HCT116 (cell line): ENCODE measurements around the gene LMAN1L. TPM values are rescaled to one million over a fixed set of nuclear protein-coding genes. Genes with fewer than 3 reads are reported as not detected.

Experiments
- ATAC-seq: fragments of 200-7000 bp; cut with Tn5 transposase; 2 replicates; pipeline ENCODE4 v1.9.1; 2020; ENCODE audit warnings: mild to moderate bottlenecking, moderate library complexity
- BruUV-seq: library from RNA; stranded (reverse); fragments of 400-500 nt; replicated peaks from 2 replicates; lab custom pipeline; 2021; lab: Mats Ljungman, UMichigan
- CTCF ChIA-PET: fragments of 300-600 bp; sonication (Branson Sonifier 250); formaldehyde crosslinking; loops from one replicate; lab custom pipeline; 2021; ENCODE audit warnings: antibody characterized with exemption; lab: Charles Lee
- POLR2A ChIA-PET: fragments of 300-600, 350-600 bp; sonication (Branson Sonifier 250); formaldehyde crosslinking; loops from one replicate; lab custom pipeline; 2021; ENCODE audit warnings: antibody characterized with exemption; lab: Charles Lee
- RAD21 ChIA-PET, 2 experiments: fragments of 300-600 bp; sonication (Branson Sonifier 250); formaldehyde crosslinking; loops; one replicate each; lab custom pipeline; 2023; ENCODE audit warnings: low total read pairs in 2 of 2; ENCODE audit not compliant: uncharacterized antibody in 2 of 2, unreplicated experiment in 2 of 2, low non-redundant PET in 1 of 2; lab: Charles Lee
- DNase-seq: peaks from one replicate; pipeline ENCODE4 v3.0.0-alpha.2; 2010; ENCODE audit warnings: low read depth, low spot score
- H2AFZ ChIP-seq: fragments of 200-600 bp; shearing (Covaris generic), sonication (generic); 2 replicates; pipeline ENCODE4 v1.6.1; 2017; ENCODE audit warnings: low read depth, mixed run types, mixed read lengths, antibody characterized with exemption, low read length; ENCODE audit not compliant: poor library complexity, severe bottlenecking
- H3K27ac ChIP-seq: 2 replicates; pipeline ENCODE4 v1.5.1; 2012; ENCODE audit warnings: low read depth, low read length
- H3K27me3 ChIP-seq: fragments of 200-600 bp; sonication (generic); 2 replicates; pipeline ENCODE4 v1.6.1; 2016; ENCODE audit warnings: mixed run types, low read length, mixed read lengths; ENCODE audit not compliant: insufficient read depth
- H3K36me3 ChIP-seq, 2 experiments: fragments of 200-500 bp in 1 of 2; fragments of 200-600 bp in 1 of 2; sonication (Bioruptor generic) in 1 of 2; sonication (generic) in 1 of 2; 2 replicates each; pipeline versions ENCODE4 v1.5.1 to v1.6.1; 2014 to 2016; ENCODE audit warnings: low read length in 2 of 2, inconsistent platforms in 1 of 2, mixed read lengths in 1 of 2, mixed run types in 1 of 2; ENCODE audit not compliant: insufficient read depth in 2 of 2, control insufficient read depth in 1 of 2
- H3K4me1 ChIP-seq, 2 experiments: fragments of 200-600 bp in 1 of 2; sonication (generic) in 1 of 2; 2 replicates each; pipeline versions ENCODE4 v1.5.1 to v1.6.1; 2012 to 2017; ENCODE audit warnings: low read length in 2 of 2, inconsistent platforms in 1 of 2, mild to moderate bottlenecking in 1 of 2, mixed read lengths in 1 of 2, mixed run types in 1 of 2, moderate library complexity in 1 of 2; ENCODE audit not compliant: insufficient read depth in 2 of 2, control insufficient read depth in 1 of 2
- H3K4me2 ChIP-seq: fragments of 200-600 bp; sonication (generic); 2 replicates; pipeline ENCODE4 v1.6.1; 2017; ENCODE audit warnings: mixed run types, low read length, mixed read lengths
- H3K4me3 ChIP-seq, 2 experiments: fragments of 200-600 bp in 1 of 2; sonication (generic) in 1 of 2; replicated peaks in 1 of 2; 2 replicates each; pipeline ENCODE4 v1.5.1; 2011 to 2016; ENCODE audit warnings: low read length in 2 of 2, control low read depth in 1 of 2, low read depth in 1 of 2, mild to moderate bottlenecking in 1 of 2, mixed read lengths in 1 of 2, mixed run types in 1 of 2
- H3K79me2 ChIP-seq: fragments of 200-600 bp; sonication (generic); 2 replicates; pipeline ENCODE4 v1.6.1; 2017; ENCODE audit warnings: mild to moderate bottlenecking, mixed run types, low read length, moderate library complexity, mixed read lengths; ENCODE audit not compliant: insufficient read depth
- H3K9ac ChIP-seq: fragments of 200-600 bp; sonication (generic); 2 replicates; pipeline ENCODE4 v1.6.1; 2016; ENCODE audit warnings: low read length, mixed read lengths
- H3K9me2 ChIP-seq: fragments of 200-600 bp; sonication (generic), shearing (Covaris generic); 2 replicates; pipeline ENCODE4 v1.6.1; 2017; ENCODE audit warnings: mixed run types, mild to moderate bottlenecking, moderate library complexity; ENCODE audit not compliant: insufficient read depth
- H3K9me3 ChIP-seq, 2 experiments: fragments of 200-500 bp in 1 of 2; fragments of 200-600 bp in 1 of 2; sonication (Bioruptor generic) in 1 of 2; sonication (generic) in 1 of 2; 2 replicates each; pipeline ENCODE4 v1.6.1; 2014 to 2017; ENCODE audit warnings: low read length in 2 of 2, mixed read lengths in 2 of 2, inconsistent platforms in 1 of 2, low read depth in 1 of 2, mild to moderate bottlenecking in 1 of 2, mixed run types in 1 of 2, moderate library complexity in 1 of 2; ENCODE audit not compliant: control insufficient read depth in 1 of 2, insufficient read depth in 1 of 2
- H4K20me1 ChIP-seq: fragments of 200-600 bp; sonication (generic), shearing (Covaris generic); 2 replicates; pipeline ENCODE4 v1.6.1; 2017; ENCODE audit warnings: mixed run types, mild to moderate bottlenecking, moderate library complexity; ENCODE audit not compliant: insufficient read depth
- CBX3 ChIP-seq: IDR thresholded peaks from 2 replicates; pipeline ENCODE4 v1.6.1; 2012; ENCODE audit warnings: low read depth
- CEBPB ChIP-seq: IDR thresholded peaks from 2 replicates; pipeline ENCODE4 v1.6.1; 2012; ENCODE audit warnings: low read depth
- CTCF ChIP-seq, 3 experiments: fragments of 200-600 bp in 1 of 3; sonication (generic) in 1 of 3; IDR thresholded peaks in 2 of 3; conservative IDR thresholded peaks in 1 of 3; 2 replicates each; pipeline ENCODE4 v1.5.1; 2012 to 2017; ENCODE audit warnings: low read depth in 2 of 3, low read length in 2 of 3, antibody characterized with exemption in 1 of 3, borderline replicate concordance in 1 of 3, control low read depth in 1 of 3, mild to moderate bottlenecking in 1 of 3, mixed read lengths in 1 of 3, mixed run types in 1 of 3, moderate library complexity in 1 of 3; ENCODE audit not compliant: insufficient read depth in 1 of 3
- EGR1 ChIP-seq: IDR thresholded peaks from 2 replicates; pipeline ENCODE4 v1.6.1; 2012; ENCODE audit warnings: low read depth
- EZH2 ChIP-seq: fragments of 200-600 bp; sonication (generic); IDR thresholded peaks from 2 replicates; pipeline ENCODE4 v1.6.1; 2017; ENCODE audit warnings: antibody characterized with exemption, mixed run types
- EZH2phosphoT487 ChIP-seq: fragments of 200-600 bp; IDR thresholded peaks from 2 replicates; pipeline ENCODE4 v1.6.1; 2018; ENCODE audit warnings: antibody characterized with exemption, borderline replicate concordance
- FOSL1 ChIP-seq: IDR thresholded peaks from 2 replicates; pipeline ENCODE4 v1.6.1; 2012; ENCODE audit warnings: low read depth
- MAX ChIP-seq: IDR thresholded peaks from 2 replicates; pipeline ENCODE4 v1.6.1; 2012
- POLR2A ChIP-seq: IDR thresholded peaks from 2 replicates; pipeline ENCODE4 v1.7.0; 2011; ENCODE audit warnings: borderline replicate concordance; ENCODE audit not compliant: insufficient read depth, insufficient read length; ENCODE audit errors: extremely low read depth
- POLR2AphosphoS5 ChIP-seq: IDR thresholded peaks from 2 replicates; pipeline ENCODE4 v1.6.1; 2011; ENCODE audit warnings: mild to moderate bottlenecking, low read depth, low read length, moderate library complexity
- RAD21 ChIP-seq: IDR thresholded peaks from 2 replicates; pipeline ENCODE4 v1.6.1; 2012; ENCODE audit warnings: low read depth, mild to moderate bottlenecking
- REST ChIP-seq: IDR thresholded peaks from 2 replicates; pipeline ENCODE4 v1.6.1; 2012; ENCODE audit warnings: low read depth
- SIN3A ChIP-seq: IDR thresholded peaks from 2 replicates; pipeline ENCODE4 v1.6.1; 2012; ENCODE audit warnings: low read depth
- SP1 ChIP-seq: IDR thresholded peaks from 2 replicates; pipeline ENCODE4 v1.6.1; 2012; ENCODE audit warnings: low read depth
- TCF7L2 ChIP-seq: IDR thresholded peaks from 2 replicates; pipeline ENCODE4 v1.7.0; 2011; ENCODE audit warnings: borderline replicate concordance, inconsistent platforms; ENCODE audit not compliant: insufficient read depth, insufficient read length; ENCODE audit errors: extremely low read depth
- YY1 ChIP-seq: IDR thresholded peaks from 2 replicates; pipeline ENCODE4 v1.6.1; 2011; ENCODE audit warnings: low read length, low read depth, moderate library complexity, mild to moderate bottlenecking; ENCODE audit not compliant: insufficient replicate concordance; ENCODE audit errors: extremely low read depth
- ZBTB33 ChIP-seq: IDR thresholded peaks from 2 replicates; pipeline ENCODE4 v1.6.1; 2011; ENCODE audit warnings: mild to moderate bottlenecking, low read length, moderate library complexity; ENCODE audit not compliant: insufficient replicate concordance; ENCODE audit errors: extremely low read depth
- ZFX ChIP-seq: fragments of 450-650 bp; IDR thresholded peaks from 2 replicates; pipeline ENCODE4 v1.6.1; 2017
- ZNF274 ChIP-seq: fragments of 200-500 bp; sonication (Bioruptor generic); IDR thresholded peaks from 2 replicates; pipeline ENCODE4 v1.6.1; 2014; ENCODE audit warnings: mild to moderate bottlenecking, low read depth, low read length, inconsistent platforms
- intact Hi-C: fragments of 100-400 bp; cut with micrococcal nuclease; formaldehyde crosslinking; loops from 2 replicates; pipeline ENCODE4 v1.10.0; 2022
- total RNA-seq: library from RNA; stranded (reverse); gene quantifications from one replicate; pipeline ENCODE4 v1.2.1, GENCODE V29; 2021; ENCODE audit not compliant: unreplicated experiment

LMAN1L gene
- total RNA-seq, 1 experiment from 2014 or later, result 0.17 TPM

GRCh38 chr15:74828835-74829234 is 16.2 kb downstream of the LMAN1L start:
- Histone ChIP-seq H2AFZ (no peak overlapping the region), H3K27ac (no peak overlapping the region), H4K20me1 (no peaks in the 10 kb centered on the region), H3K9me3 (no peaks in the 10 kb centered on the region), H3K4me3 (no peak overlapping the region), H3K9me2 (no peaks in the 10 kb centered on the region), H3K4me2 (no peak overlapping the region), H3K9ac (no peak overlapping the region), H3K4me1 (peaks cover 0 to 4% of the 10 kb centered on the region in 2 experiments; a peak in 1 of 4 replicates), H3K27me3 (peaks cover 21% of the 10 kb centered on the region; the same call in 1 of the 2 replicates), H3K36me3 (no peaks in the 10 kb centered on the region)
- CTCF ChIA-PET, result no interaction called here
- ATAC-seq, result no peak
- POLR2A ChIA-PET, result no interaction called here
- intact Hi-C loops, result no loop called here
- RAD21 ChIA-PET, result no interaction called here
- no TSS peak for BruUV-seq
- TF ChIP-seq CEBPB (no peak), MAX (no peak), REST (no peak), EZH2 (no peak), SIN3A (no peak), POLR2A (no peak), CBX3 (no peak), ZFX (no peak), EGR1 (no peak), EZH2phosphoT487 (no peak), CTCF (IDR thresholded peaks at IDR 0.05 in 2 of 3, conservative IDR thresholded peaks at IDR 0.05 in 1 of 3; ENCODE audit: borderline replicate concordance in 1 of 3, insufficient read depth in 1 of 3, low read depth in 2 of 3, low read length in 2 of 3) (no peak), RAD21 (no peak), TCF7L2 (no peak), SP1 (no peak), FOSL1 (no peak), YY1 (no peak), POLR2AphosphoS5 (no peak), ZNF274 (no peak), ZBTB33 (no peak)
- TF ChIP-seq, all 23 proteins: peak for 0
- DNase-seq, result no peak
- no peaks in the 10 kb centered on the region for H3K79me2 ChIP-seq
